Activated effector memory CD4-positive, alpha-beta T cell treated with anti-CD3 and anti-CD28 coated beads, Interleukin-2, amount 50 U/mL, for 16 hours (primary cell): Measurements from ENCODE around the gene SLC35B3.
"Not testable (repeated sequence)": the region's sequence is repeated elsewhere in the genome, so short reads cannot be mapped to it uniquely, and the experiment has no call there.

Source experiments
- DNase-seq: peaks from one replicate; pipeline ENCODE4 v3.0.0-alpha.2; 2020

SLC35B3 gene

DNA sequence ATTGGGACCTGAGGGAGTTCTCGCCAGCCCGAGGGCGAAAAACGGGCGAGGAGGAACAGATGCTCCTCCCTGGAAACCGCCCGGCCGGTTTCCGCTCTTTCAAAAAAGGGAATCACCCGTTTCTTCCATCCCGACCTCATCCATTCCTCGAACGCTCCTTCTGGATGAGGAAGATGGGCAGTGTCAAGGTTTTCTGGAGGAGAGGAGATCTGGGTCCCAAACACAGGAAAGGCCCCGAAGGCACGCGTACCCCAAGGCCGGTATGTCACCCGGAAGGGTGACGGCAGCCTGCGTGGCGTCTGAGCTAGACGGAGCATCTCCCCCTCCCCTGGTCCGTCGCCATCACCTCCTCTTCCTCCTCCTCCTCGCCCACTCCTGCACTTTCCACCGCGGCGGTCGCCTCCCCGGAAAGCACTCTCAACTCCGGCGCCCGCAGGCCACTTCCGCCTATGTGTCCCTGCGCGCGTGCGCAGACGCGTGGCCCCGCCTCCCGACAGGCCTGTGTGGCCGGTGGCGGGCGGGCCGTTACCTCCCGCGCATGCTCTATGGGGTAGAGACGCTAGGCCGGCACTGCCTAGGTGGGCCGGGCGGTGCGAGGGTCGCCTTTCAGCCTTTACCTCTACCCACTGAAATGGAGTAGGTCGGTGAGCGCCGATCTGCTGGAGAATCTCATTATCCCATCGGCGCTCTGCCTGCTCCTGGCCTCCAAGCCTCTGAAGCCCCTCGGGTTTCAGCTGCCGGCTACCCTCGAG is at the start of gene SLC35B3:
TSS of gene SLC35B3 (minus strand) at position 453 of the 752 bp plus-strand sequence.
- peak; percentile 99 for DNase-seq

DNA sequence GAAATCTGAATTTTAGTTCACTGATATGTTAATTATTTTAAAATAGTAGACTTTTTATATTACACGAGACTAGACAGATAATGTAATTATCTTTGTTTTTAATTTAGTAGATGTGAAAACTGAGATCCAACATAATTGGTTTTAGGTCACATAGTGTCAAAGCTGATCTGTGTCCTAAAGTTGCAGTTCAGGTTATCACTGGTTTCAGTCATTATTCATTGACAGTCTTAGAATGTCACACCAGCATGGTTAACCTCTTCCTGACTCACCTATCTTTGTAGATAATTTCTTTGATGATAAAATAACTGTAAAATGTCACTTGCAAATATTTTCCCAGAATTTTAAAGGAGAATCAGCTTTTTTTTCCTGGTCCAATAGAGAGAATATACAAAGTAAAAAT is 48.3 kb upstream of the SLC35B3 start:
- no peak for DNase-seq

DNA sequence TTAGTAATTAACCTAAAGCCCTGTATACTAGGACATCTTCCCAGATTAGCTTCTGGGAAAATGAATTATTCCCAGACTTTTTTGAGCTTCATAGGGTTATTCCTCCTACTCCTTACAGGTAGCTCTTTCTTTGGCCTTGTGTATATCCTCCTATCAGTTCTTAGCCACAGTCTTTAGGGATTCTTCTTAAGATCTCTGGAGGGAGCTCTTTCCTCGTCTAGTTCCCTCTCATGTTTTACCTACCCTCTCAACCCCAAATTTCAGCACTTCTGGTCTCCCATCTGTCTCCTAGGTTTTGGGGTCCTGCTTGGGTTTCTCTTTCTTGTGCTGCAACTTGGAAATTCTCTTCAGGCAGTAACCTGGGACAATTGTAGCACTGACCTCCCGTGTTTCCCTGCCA is 46.4 kb upstream of the SLC35B3 start:
- no peak for DNase-seq

DNA sequence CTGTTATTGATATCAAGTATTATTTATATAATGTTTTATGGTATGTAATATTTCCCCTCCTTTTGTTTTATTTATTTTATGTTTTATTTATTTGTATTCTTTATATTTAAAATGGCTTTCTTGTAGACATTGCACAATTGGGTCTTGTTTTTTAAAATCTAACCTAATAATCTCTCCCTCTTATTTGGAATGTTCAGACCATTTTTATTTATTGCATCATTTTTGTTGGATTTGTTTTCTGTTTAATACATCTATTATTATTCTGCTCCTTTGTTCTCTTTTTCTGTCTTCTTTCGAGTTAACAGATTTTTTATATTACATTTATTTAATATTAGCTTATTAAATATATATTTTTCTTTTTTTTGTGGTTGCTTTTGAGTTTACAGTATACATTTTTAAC is 43.1 kb upstream of the SLC35B3 start:
- DNase-seq: no peak

DNA sequence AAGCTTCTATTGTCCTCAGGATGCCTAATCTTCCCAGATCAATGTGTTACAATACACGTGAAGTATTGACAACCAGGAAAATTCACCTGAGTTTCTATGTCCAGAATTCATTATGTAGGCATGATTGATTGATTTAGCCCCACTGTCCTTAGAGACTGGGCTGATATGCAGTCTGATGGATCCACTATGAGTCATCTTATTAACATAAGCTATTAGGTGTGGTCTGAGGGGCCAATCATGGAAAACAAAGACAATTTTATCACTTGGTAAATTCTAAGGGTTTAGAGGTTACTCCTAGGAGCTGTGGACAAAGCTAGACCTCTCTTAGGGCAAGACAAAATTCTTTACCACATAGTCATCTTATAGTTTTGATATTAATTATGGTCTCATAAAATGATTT is 41.3 kb upstream of the SLC35B3 start:
- no peak for DNase-seq

DNA sequence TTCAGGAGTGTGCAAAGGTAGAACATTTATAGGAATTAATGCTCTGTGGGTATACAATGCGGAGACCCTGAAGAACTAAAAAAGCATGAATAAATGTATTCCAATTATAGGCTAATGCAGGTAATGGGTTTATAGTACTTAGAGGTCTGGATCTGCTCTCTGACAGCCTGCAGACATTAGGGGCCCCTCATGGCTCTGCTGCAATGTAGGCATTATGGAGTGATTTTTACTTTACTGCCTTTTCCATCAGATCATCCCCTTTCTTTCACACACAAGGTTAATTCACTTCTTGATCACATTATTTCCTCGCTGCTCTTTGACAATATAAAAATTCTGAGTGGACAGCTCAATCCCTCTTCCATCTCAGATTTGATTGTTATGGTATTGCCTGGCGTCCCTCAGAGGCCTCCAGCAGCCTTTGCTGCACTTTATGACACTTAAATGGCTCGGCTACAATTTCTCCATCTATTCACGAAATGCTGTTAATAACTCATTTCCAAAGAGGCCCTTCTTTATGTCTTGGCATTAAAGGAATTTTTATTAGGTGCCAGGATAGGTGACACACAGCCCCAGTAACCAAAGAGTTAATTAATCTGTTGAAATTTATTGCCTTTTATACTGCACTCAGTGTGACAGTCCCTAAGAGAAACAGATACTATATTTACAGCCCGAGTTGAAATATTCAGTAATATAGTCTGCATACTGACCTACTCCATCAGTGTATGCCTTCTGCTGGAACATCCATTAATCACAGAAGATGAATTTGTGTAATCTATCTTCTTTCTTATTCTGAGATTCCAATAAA is 33.4 kb upstream of the SLC35B3 start:
- no peak for DNase-seq

DNA sequence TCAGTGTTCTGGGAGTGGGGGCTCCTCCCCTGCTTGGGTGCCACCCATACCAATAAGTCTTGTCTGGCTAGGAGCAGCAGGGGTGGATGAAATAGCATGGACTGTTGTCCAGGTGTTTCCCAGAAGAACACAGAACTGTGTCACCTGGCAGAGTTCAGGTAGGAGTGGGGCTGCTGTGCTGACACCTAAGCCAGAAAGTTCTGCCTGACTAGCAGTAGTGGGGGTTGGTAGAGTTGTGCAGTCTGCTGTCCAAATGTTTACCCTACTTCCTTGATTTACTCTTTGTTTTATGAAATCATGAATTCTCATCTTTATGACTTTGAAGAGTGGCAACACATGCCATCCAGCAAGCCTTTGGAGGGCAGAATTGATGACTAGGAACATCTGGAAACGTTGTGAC is 27.3 kb upstream of the SLC35B3 start:
- no peak for DNase-seq

DNA sequence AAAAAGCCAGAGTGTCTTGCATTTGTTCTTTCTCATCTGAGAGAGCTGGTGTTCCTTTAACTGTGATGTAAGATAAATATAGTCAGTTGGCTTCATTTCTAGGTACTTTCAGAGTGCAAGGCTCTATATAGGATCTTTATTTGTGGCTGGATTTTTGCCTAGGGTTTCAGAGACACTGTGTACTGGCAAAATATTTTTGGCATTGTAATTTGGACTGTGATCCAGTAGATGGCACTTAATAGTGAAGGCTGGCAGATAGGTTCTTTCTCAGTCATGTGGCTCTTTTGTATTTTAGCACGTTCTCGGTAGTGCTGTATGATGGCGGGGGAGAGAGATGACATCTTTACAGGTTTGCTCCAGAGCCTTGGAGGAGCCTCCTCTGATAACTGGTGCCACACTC is 26.8 kb upstream of the SLC35B3 start:
- DNase-seq: no peak

DNA sequence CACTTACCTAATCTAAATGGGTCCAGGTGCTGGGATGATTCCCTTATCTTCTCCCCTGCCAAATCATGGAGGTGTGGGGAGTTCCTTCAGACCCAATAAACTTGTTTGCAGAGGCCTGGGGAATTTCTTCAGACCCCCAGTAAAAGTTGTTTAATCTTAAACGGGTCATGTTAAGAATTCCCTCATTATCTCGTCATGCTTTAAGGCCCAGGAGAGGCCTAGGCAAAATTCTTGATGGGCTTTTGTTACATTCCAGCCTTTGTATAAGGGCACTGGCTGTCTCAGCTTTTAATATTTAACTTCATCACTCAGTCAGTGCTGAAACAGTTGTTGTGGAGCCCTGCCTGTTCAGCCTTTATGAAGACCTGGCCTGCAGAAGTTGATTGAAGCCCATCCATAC is 11.0 kb upstream of the SLC35B3 start:
- DNase-seq: no peak

DNA sequence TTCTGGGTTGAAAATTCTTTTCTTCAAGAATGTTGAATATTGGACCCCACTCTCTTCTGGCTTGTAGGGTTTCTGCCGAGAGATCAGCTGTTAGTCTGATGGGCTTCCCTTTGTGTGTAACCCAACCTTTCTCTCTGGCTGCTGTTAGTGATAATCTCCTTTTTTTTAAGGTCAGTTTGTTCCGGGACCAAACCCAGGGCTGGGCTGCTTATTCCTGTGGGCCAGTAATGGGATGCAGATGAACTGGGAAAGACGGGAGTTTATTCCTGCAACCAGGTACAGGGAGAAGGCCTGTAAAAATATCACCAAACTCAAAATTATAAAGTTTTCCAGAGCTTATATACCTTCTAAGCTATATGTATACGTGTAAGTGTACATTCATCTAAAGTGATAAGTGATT is 10.6 kb upstream of the SLC35B3 start:
- not testable (repeated sequence) for DNase-seq

DNA sequence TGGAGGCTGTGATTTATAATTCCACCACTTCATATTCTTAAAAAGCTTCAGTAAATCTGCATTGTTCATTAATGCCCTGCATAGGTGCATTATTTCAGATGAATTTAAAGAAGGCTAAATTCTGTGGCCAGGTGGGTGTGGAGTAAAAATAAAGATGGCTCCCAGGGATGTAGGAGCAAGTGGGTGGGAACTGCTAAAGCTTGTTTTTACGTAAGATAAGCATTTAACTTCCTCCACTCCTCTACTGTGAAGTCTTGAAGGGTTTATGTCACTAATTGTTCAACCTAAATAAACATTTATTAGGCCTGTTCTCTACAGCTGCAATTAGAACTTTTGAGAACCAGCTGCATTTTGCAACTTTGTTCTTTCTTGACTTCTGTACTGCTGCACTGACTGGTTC is 6.8 kb upstream of the SLC35B3 start:
- no peak for DNase-seq

DNA sequence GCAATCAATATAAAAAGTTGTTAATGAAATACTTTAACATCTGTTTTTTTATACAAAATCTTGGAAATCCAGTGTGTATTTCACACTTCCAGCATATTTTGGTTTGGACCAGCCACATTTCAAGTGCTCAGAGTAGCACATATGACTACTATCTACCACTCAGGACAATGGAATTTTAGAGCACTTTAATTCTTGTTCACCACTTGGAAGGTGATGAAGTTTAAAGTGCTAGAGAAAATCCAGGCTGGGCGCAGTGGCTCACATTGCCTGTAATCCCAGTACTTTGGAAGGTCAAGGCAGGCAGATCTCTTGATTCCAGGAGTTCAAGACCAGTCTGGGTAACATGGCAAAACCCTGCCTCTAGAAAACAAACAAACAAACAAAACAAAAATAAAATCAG is 6.1 kb upstream of the SLC35B3 start:
- DNase-seq: no peak

DNA sequence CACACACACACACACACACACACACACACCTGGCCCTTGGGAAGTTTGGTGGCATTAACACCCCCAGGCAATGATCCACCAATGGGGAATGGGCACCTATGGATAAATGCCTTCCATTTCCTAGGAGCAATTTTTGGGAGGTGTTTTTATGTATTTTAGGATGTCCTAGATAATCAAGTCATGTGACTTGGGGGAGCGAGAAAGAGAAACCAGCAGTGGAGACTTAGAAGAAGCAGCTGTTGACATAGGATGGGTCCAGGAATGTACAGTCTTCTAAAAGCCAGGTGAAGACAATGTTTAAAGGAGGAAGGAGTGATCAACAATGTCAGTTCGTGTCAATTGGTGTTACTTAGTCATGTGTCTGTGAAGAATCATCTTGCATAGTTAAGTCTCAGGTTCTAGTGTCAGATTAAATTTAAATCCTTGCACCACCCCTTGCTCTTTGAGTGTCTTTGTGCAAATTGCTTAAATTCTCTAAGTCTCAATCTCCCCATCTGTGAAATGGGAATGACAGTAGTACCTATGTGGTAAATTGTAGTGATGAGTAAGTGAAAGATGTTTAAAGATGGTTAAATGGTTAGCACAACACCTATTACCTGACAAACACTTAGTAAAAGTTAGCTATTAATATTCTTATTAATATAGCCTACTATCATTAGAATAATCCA is 4.4 kb upstream of the SLC35B3 start:
- DNase-seq: no peak

DNA sequence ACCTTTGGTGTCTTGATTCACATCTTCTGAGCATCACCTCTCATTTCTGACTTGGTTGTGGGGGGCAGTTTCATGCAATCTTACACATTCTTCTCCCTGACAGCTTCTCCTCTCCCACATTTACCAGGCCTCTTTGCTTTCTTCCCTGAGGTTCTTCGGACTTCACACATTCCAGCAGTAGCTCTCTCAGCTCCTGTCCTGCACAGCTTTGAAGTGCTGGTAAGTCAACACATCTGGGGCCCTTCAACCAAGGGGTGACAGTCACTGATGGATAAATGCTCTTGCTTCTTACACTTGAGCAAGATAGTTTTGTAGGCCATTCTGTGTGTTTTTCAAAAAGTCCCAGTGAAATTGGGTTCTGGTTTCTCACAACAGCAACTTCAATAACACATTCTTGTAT is 2.5 kb upstream of the SLC35B3 start:
- DNase-seq: no peak

DNA sequence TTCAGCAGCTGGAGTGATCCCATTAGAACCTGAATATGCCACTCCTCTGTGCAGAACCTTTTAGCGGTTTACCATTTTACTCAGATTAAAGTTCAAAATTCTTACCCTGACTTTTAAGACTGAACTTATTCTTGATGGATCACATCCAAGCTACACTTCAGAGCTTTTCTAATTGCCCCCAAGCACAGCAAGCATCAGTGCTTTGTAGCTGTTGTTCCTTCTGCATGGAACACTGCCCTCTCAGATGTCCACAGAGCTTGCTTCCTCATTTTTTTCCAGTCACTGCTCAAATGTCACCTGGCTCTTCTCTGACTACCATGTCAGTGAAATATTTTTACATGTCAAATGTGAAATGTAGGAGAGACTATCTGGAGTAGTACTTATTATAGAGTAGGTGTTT is 1.6 kb upstream of the SLC35B3 start:
- DNase-seq: no peak

DNA sequence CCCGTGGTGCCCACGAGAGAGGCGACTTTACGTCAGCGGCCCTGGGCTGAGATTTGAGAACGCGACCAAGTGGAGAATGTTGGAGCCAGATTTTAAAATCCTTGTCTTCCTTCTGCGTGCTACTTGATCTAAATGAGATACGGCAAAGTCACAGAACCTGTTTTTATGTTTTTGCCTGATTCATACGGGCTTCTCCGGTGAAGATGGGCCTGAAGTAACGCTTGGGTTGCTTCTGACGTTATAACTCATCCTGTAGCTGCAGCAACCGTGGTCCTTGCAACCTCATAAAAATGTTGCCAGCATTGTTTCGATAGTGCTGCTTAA is 462 bp upstream of the SLC35B3 start:
- DNase-seq: no peak

DNA sequence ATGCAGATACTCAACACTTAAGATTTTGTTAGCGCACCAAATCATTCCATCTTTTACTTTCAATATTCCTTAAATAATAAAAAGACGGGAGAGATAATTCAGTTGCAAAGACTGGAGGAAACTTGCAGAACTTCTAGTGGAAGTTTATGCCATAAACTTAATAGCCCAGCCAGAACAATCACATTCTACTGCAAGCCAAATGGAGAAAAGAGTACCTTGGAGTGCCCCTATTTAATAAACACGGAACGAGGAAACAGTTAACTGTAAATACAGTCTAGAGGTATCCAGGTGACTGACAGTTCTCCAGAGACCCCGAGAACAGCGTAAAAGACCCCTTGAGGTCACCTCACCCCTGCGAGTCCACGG is 635 bp downstream of the SLC35B3 start:
- DNase-seq: no peak

DNA sequence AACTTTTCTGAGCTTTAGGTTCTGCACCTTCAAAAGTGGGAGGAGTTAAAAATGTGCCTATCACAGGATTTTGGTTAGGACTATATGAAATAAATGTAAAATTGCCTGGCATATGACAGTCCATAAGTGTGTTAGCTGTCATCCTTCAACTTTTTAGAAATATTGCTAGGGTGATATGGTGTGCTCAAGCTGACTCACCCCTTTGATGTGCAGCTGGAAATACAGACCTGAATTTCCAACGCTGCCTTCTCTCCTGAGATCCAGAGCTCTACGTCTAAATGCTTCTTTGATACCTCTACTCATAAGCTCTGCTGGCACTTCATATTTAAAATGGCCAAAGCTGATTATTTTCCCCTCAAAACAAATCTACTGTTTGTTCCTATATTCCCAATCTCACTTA is 2.7 kb downstream of the SLC35B3 start:
- no peak for DNase-seq

DNA sequence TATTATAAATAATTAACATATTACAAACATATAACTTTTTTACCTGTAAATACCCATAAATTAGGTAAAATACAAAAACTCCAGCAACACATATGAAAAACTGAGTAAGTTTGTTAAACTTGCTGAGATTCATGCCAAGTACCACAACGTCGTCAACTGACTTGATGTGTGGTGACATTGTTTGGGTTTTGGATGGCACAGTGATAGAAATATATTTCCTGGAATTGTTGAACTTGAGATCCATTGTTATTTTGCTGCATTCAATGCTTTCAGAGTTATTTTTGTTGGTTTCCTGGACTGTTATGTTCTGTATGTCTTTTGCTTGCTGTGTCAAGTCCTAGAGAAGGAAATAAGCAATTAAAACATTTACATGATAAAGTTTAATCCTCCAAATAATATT is 5.5 kb downstream of the SLC35B3 start:
- DNase-seq: no peak

DNA sequence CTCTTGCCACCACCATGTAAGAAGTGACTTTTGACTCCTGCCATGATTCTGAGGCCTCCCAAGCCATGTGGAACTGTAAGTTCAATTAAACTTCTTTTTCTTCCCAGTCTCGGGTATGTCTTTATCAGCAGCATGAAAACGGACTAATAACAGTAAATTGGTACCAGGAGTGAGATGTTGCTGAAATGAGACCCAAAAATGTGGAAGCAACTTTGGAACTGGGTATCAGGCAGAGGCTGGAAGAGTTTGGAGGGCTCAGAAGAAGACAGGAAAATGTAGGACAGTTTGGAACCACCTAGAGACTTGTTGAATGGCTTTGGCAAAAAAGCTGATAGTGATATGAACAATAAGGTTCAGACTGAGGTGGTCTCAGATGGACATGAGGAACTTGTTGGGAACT is 8.8 kb downstream of the SLC35B3 start:
- not testable (repeated sequence) for DNase-seq

DNA sequence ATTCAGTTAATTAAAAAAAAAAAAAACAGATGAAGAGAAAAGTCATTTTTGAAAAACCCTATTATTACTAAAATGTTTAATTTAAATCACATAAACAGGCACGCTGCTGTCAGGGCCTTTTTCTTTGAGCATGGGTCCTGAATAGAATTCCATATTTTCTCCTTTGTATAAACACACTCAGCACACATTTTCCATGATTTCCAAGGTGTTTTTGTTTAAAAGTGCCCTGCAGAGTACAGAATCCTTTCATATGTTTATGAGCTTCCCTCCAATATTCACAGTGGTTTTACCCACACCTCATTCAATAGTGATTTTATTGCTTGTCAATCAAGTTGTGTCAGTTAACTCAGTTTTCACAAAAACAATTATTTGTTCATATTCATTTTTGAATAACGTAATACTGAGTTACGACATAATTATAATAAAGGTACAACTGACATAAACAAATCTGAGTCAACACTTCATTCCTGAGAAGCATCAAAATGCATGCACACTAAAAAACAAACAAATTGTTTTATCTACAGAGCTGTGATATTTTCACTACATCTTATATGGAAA is 15.2 kb downstream of the SLC35B3 start:
- no peak for DNase-seq

DNA sequence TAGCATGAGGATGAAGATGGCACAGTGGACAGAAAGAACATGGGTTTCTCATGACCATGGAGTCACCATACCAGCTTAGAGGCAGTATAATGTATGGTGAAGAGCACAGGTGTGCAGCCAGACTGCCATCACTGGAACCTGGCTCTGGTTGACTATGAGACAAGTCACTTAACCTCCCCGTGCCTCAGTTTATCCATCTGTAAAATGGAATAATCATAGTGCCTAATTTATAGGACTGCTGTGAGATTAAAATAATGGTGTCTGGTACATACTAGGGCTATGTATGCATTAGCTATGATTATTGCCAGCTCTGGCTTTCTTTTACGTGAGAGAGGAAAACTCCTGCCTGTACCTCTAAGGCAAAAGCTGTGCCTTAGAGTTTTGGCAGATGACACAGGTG is 19.4 kb downstream of the SLC35B3 start:
- DNase-seq: no peak

DNA sequence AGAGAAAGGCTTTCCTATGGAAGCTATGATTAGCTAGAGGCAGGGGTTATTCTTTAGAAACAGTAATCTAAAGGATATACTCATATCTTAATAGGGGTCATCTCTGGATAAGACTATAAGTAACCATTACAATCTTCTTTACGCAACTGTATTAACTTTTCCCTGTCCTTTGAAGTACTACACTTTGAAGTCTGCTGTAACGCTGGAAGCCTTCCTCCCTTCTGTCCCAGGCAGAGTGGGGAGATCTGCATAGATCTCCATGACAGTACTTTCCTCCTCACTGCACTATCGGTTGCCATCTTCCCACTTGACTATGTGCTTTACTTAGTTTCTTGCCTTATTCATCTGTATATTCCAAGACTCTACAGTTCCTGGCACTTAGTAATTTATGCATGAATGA is 20.1 kb downstream of the SLC35B3 start:
- DNase-seq: no peak

DNA sequence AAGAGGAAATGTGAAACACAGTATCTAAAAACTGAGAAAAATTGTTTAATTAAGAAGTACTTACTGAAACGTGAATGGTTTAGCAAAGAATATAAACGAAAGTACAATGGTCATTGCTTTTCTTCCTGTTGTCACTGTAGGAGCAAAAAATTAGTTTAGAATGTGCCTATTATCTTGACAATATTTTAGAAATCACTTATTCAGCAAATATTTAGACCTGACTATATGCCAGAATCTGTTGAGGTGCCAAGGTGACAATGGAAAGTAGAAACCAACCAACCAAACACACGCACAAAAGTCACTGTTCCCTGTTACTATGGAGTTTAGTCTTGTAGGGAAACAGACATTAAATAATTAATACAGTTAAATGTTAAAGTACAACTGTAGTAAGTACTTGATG is 20.5 kb downstream of the SLC35B3 start:
- no peak for DNase-seq
